HG03108 (cell line): ENCODE results near the gene CIROP.
A peak's percentile ranks its signal among the peaks of the same experiment; 100 is the strongest.

Source experiments
- ATAC-seq: cut with Tn5 transposase; IDR thresholded peaks from one replicate; pipeline ENCODE4 v1.9.1; 2021; ENCODE audit warnings: moderate library complexity; ENCODE audit not compliant: unreplicated experiment

Gene CIROP

GRCh38 chr14:23130871-23131270 lies 26.1 kb upstream of the CIROP start:
- ATAC-seq, result no peak

- ATAC-seq, result no peak
Observed at GRCh38 chr14:23129759-23130316, 25.0 kb upstream of the CIROP start.

GRCh38 chr14:23128969-23129758 lies 24.4 kb upstream of the CIROP start:
- ATAC-seq, result no peak

- no peak for ATAC-seq
Observed at GRCh38 chr14:23127861-23128260, 23.1 kb upstream of the CIROP start.

GRCh38 chr14:23126548-23127278 lies 21.9 kb upstream of the CIROP start:
- ATAC-seq, result no peak

GRCh38 chr14:23125933-23126524 lies 21.2 kb upstream of the CIROP start:
- no peak for ATAC-seq

- no peak for ATAC-seq
Observed at GRCh38 chr14:23125011-23125410, 20.2 kb upstream of the CIROP start.

GRCh38 chr14:23124337-23124954 lies 19.7 kb upstream of the CIROP start:
- ATAC-seq, result no peak

GRCh38 chr14:23123419-23123818 lies 18.6 kb upstream of the CIROP start:
- no peak for ATAC-seq

- ATAC-seq, result no peak
Observed at GRCh38 chr14:23122086-23122485, 17.3 kb upstream of the CIROP start.

- peak; percentile 53 for ATAC-seq
Observed at GRCh38 chr14:23121361-23121771, 16.6 kb upstream of the CIROP start.

GRCh38 chr14:23120541-23121251 lies 15.9 kb upstream of the CIROP start:
- ATAC-seq, result peak; percentile 77

- no peak for ATAC-seq
Observed at GRCh38 chr14:23119363-23120327, 14.9 kb upstream of the CIROP start.

- ATAC-seq, result no peak
Observed at GRCh38 chr14:23118506-23119362, 13.9 kb upstream of the CIROP start, which contains the start of gene CEBPE. Gene CEBPE, minus strand, starts transcription at chr14:23119255. Its CDS starts 164 bp downstream, at chr14:23119091.

GRCh38 chr14:23117371-23118020 lies 12.7 kb upstream of the CIROP start:
- ATAC-seq, result no peak

GRCh38 chr14:23115918-23116317 lies 11.1 kb upstream of the CIROP start:
- ATAC-seq, result no peak

- no peak for ATAC-seq
Observed at GRCh38 chr14:23115039-23115731, 10.4 kb upstream of the CIROP start.
